Mesenchymal stem cell (in vitro differentiated cells and primary cell): ENCODE results near the gene MAMDC4.

Source experiments
- DNase-seq: peaks from one replicate; pipeline ENCODE4 v3.0.0-alpha.2; 2013
- H2AFZ ChIP-seq: one replicate; pipeline ENCODE4 v1.6.1; 2013; ENCODE audit warnings: low read depth, mild to moderate bottlenecking, control low read depth, inconsistent platforms, low read length, moderate library complexity
- H2AK5ac ChIP-seq: 2 replicates; pipeline ENCODE4 v1.6.1; 2013; ENCODE audit warnings: low read length, moderate library complexity, mild to moderate bottlenecking, inconsistent platforms; ENCODE audit not compliant: severe bottlenecking
- H2BK120ac ChIP-seq: one replicate; pipeline ENCODE4 v1.6.1; 2013; ENCODE audit warnings: low read depth, mild to moderate bottlenecking, inconsistent platforms, low read length, moderate library complexity
- H2BK12ac ChIP-seq, 2 experiments: one replicate each; pipeline ENCODE4 v1.6.1; 2013; ENCODE audit warnings: inconsistent platforms in 2 of 2, low read length in 2 of 2, mild to moderate bottlenecking in 2 of 2, moderate library complexity in 2 of 2, control low read depth in 1 of 2
- H2BK15ac ChIP-seq: one replicate; pipeline ENCODE4 v1.6.1; 2013; ENCODE audit warnings: mild to moderate bottlenecking, low read depth, inconsistent platforms; ENCODE audit not compliant: poor library complexity, severe bottlenecking
- H2BK5ac ChIP-seq: 2 replicates; pipeline ENCODE4 v1.6.1; 2013; ENCODE audit warnings: low read depth, mild to moderate bottlenecking, low read length, control low read depth, inconsistent platforms; ENCODE audit not compliant: poor library complexity, severe bottlenecking
- H3K14ac ChIP-seq, 2 experiments: one replicate each; pipeline ENCODE4 v1.6.1; 2013; ENCODE audit warnings: inconsistent platforms in 2 of 2, low read length in 2 of 2, control low read depth in 1 of 2, mild to moderate bottlenecking in 1 of 2, moderate library complexity in 1 of 2
- H3K18ac ChIP-seq, 2 experiments: one replicate each; pipeline ENCODE4 v1.6.1; 2013; ENCODE audit warnings: inconsistent platforms in 2 of 2, low read length in 2 of 2, control low read depth in 1 of 2, low read depth in 1 of 2, mild to moderate bottlenecking in 1 of 2
- H3K23ac ChIP-seq, 2 experiments: one replicate each; pipeline ENCODE4 v1.6.1; 2013; ENCODE audit warnings: inconsistent platforms in 2 of 2, low read length in 2 of 2, mild to moderate bottlenecking in 2 of 2, moderate library complexity in 2 of 2, control low read depth in 1 of 2
- H3K27ac ChIP-seq: 2 replicates; pipeline ENCODE4 v1.5.1; 2013; ENCODE audit warnings: mild to moderate bottlenecking, moderate library complexity, low read length, control low read depth, inconsistent platforms; ENCODE audit not compliant: poor library complexity, severe bottlenecking
- H3K27me3 ChIP-seq, 2 experiments: 2 replicates each; pipeline versions ENCODE4 v1.6.1 to v1.7.0; 2013; ENCODE audit warnings: low read length in 2 of 2, mild to moderate bottlenecking in 2 of 2, moderate library complexity in 2 of 2, control low read depth in 1 of 2, inconsistent platforms in 1 of 2; ENCODE audit not compliant: control insufficient read depth in 1 of 2, insufficient read depth in 1 of 2
- H3K36me3 ChIP-seq, 2 experiments: 2 replicates each; pipeline versions ENCODE4 v1.6.1 to v1.7.0; 2013; ENCODE audit warnings: low read length in 2 of 2, control low read depth in 1 of 2, inconsistent platforms in 1 of 2, low read depth in 1 of 2, mild to moderate bottlenecking in 1 of 2; ENCODE audit not compliant: insufficient read depth in 2 of 2, control insufficient read depth in 1 of 2
- H3K4ac ChIP-seq, 2 experiments: one replicate each; pipeline ENCODE4 v1.6.1; 2013; ENCODE audit warnings: inconsistent platforms in 2 of 2, low read length in 2 of 2, mild to moderate bottlenecking in 2 of 2, moderate library complexity in 2 of 2, control low read depth in 1 of 2, low read depth in 1 of 2
- H3K4me1 ChIP-seq: 2 replicates; pipeline ENCODE4 v1.6.1; 2013; ENCODE audit warnings: low read depth, low read length, control low read depth; ENCODE audit not compliant: control insufficient read depth, insufficient read depth
- H3K4me2 ChIP-seq: 2 replicates; pipeline ENCODE4 v1.6.1; 2013; ENCODE audit warnings: low read length, mild to moderate bottlenecking, inconsistent platforms; ENCODE audit not compliant: poor library complexity, severe bottlenecking
- H3K4me3 ChIP-seq, 2 experiments: 2 replicates each; pipeline versions ENCODE4 v1.5.1 to v1.7.0; 2013; ENCODE audit warnings: low read length in 2 of 2, mild to moderate bottlenecking in 2 of 2, control low read depth in 1 of 2, low read depth in 1 of 2; ENCODE audit not compliant: insufficient read depth in 1 of 2
- H3K79me1 ChIP-seq: replicated peaks from 2 replicates; pipeline ENCODE4 v1.6.1; 2013; ENCODE audit warnings: mild to moderate bottlenecking, control low read depth, low read length, inconsistent platforms; ENCODE audit not compliant: poor library complexity, severe bottlenecking
- H3K9ac ChIP-seq: 2 replicates; pipeline ENCODE4 v1.7.0; 2013; ENCODE audit warnings: mild to moderate bottlenecking, low read length, moderate library complexity
- H3K9me3 ChIP-seq: 2 replicates; pipeline ENCODE4 v1.7.0; 2013; ENCODE audit warnings: mild to moderate bottlenecking, low read length; ENCODE audit not compliant: control insufficient read depth
- H4K8ac ChIP-seq: one replicate; pipeline ENCODE4 v1.6.1; 2013; ENCODE audit warnings: inconsistent platforms, mild to moderate bottlenecking, low read length, moderate library complexity
- H4K91ac ChIP-seq: one replicate; pipeline ENCODE4 v1.6.1; 2013; ENCODE audit warnings: mild to moderate bottlenecking, low read length, inconsistent platforms
- WGBS: methylation state at CpG from one replicate; pipeline ENCODE4 v1.1.7; 2013; ENCODE audit warnings: mixed read lengths; 5-methylcytosine and 5-hydroxymethylcytosine counted together

The MAMDC4 gene

GRCh38 chr9:136900988-136901515, 48.9 kb downstream of the MAMDC4 start:
- Histone ChIP-seq H4K8ac (peak overlapping the region; percentile 61), H2BK5ac (no peak overlapping the region), H3K27me3 (no peaks in the 10 kb centered on the region), H3K23ac (no peak overlapping the region), H3K4me3 (peak overlapping the region in 1 of 2 experiments; percentile 53), H2BK12ac (no peak overlapping the region), H3K4me1 (peaks cover 28% of the 10 kb centered on the region), H3K27ac (peak overlapping the region; percentile 66), H2AFZ (no peak overlapping the region), H3K4ac (peak overlapping the region in 1 of 2 experiments; percentile 47), H3K9me3 (no peaks in the 10 kb centered on the region), H3K79me1 (peaks cover 39% of the 10 kb centered on the region), H2BK15ac (no peak overlapping the region), H3K9ac (peak overlapping the region; percentile 59), H3K36me3 (peaks cover 25 to 36% of the 10 kb centered on the region in 2 experiments), H2BK120ac (no peak overlapping the region), H3K18ac (no peak overlapping the region), H3K4me2 (no peak overlapping the region), H3K14ac (no peak overlapping the region), H4K91ac (no peak overlapping the region), H2AK5ac (peak overlapping the region; percentile 21)
- WGBS: 82% methylated on average over 13 of the region's 13 CpGs
- no peak for DNase-seq

GRCh38 chr9:136901516-136902258, 49.5 kb downstream of the MAMDC4 start:
- H4K91ac ChIP-seq: no peak overlapping the region
- no peak overlapping the region for H3K23ac ChIP-seq
- H2BK15ac ChIP-seq: no peak overlapping the region
- peaks cover 28% of the 10 kb centered on the region for H3K4me1 ChIP-seq
- peak overlapping the region; percentile 23 for H3K4me2 ChIP-seq
- H3K79me1 ChIP-seq: peaks cover 41% of the 10 kb centered on the region
- peak overlapping the region; percentile 66 for H3K27ac ChIP-seq
- peak overlapping the region; percentile 21 for H2AK5ac ChIP-seq
- H3K4me3 ChIP-seq: peak overlapping the region in 1 of 2 experiments; percentile 53
- no peak overlapping the region for H2AFZ ChIP-seq
- no peaks in the 10 kb centered on the region for H3K27me3 ChIP-seq
- H2BK12ac ChIP-seq: no peak overlapping the region
- H3K36me3 ChIP-seq: peaks cover 25 to 37% of the 10 kb centered on the region in 2 experiments
- H3K4ac ChIP-seq: no peak overlapping the region
- peak overlapping the region; percentile 59 for H3K9ac ChIP-seq
- DNase-seq: peak; percentile 18
- H2BK120ac ChIP-seq: no peak overlapping the region
- no peak overlapping the region for H4K8ac ChIP-seq
- 83% methylated on average over 20 of the region's 20 CpGs for WGBS
- no peak overlapping the region for H2BK5ac ChIP-seq
- H3K18ac ChIP-seq: peak overlapping the region in 1 of 2 experiments; percentile 49
- H3K9me3 ChIP-seq: no peaks in the 10 kb centered on the region
- no peak overlapping the region for H3K14ac ChIP-seq

GRCh38 chr9:136902259-136902821, 50.2 kb downstream of the MAMDC4 start:
- H3K4me3 ChIP-seq: peak overlapping the region in 1 of 2 experiments; percentile 53
- no peak overlapping the region for H3K18ac ChIP-seq
- H3K27me3 ChIP-seq: no peaks in the 10 kb centered on the region
- H3K4ac ChIP-seq: no peak overlapping the region
- peak overlapping the region; percentile 59 for H3K9ac ChIP-seq
- H2BK12ac ChIP-seq: no peak overlapping the region
- no peak overlapping the region for H4K8ac ChIP-seq
- H3K4me2 ChIP-seq: no peak overlapping the region
- no peak overlapping the region for H2BK5ac ChIP-seq
- H3K27ac ChIP-seq: peak overlapping the region; percentile 66
- no peak overlapping the region for H3K14ac ChIP-seq
- H2AFZ ChIP-seq: no peak overlapping the region
- no peaks in the 10 kb centered on the region for H3K9me3 ChIP-seq
- WGBS: 89% methylated on average over 15 of the region's 15 CpGs
- H2BK15ac ChIP-seq: no peak overlapping the region
- H4K91ac ChIP-seq: no peak overlapping the region
- H2BK120ac ChIP-seq: no peak overlapping the region
- peaks cover 40% of the 10 kb centered on the region for H3K79me1 ChIP-seq
- peaks cover 26% of the 10 kb centered on the region for H3K4me1 ChIP-seq
- H2AK5ac ChIP-seq: peak overlapping the region; percentile 47
- DNase-seq: peak; percentile 59
- peaks cover 29 to 43% of the 10 kb centered on the region in 2 experiments for H3K36me3 ChIP-seq
- no peak overlapping the region for H3K23ac ChIP-seq

- Histone ChIP-seq H4K91ac (no peak overlapping the region), H3K4me1 (peaks cover 26% of the 10 kb centered on the region), H2BK120ac (no peak overlapping the region), H3K4me2 (no peak overlapping the region), H3K27me3 (no peaks in the 10 kb centered on the region), H2AFZ (no peak overlapping the region), H2BK5ac (no peak overlapping the region), H2BK15ac (no peak overlapping the region), H3K4me3 (no peak overlapping the region), H2BK12ac (no peak overlapping the region), H4K8ac (no peak overlapping the region), H3K14ac (no peak overlapping the region), H3K18ac (no peak overlapping the region), H3K9ac (peak overlapping the region; percentile 3), H3K23ac (no peak overlapping the region), H3K4ac (no peak overlapping the region), H3K79me1 (peaks cover 40% of the 10 kb centered on the region), H3K36me3 (peaks cover 36 to 51% of the 10 kb centered on the region in 2 experiments), H3K27ac (no peak overlapping the region), H3K9me3 (no peaks in the 10 kb centered on the region), H2AK5ac (no peak overlapping the region)
- 96% methylated on average over 12 of the region's 12 CpGs for WGBS
- no peak for DNase-seq
These were observed 51.0 kb downstream of the MAMDC4 start for GRCh38 chr9:136903041-136903554.
